A673 (cell line): Measurements from ENCODE around the gene OR10P1. TPM values are rescaled to one million over a fixed set of nuclear protein-coding genes. Genes with fewer than 3 reads are reported as not detected.

Experiments
- BruUV-seq: library from RNA; stranded (reverse); fragments of 400-500 nt; replicated peaks from 2 replicates; lab custom pipeline; 2021; lab: Mats Ljungman, UMichigan
- CTCF ChIA-PET: fragments of 300-600 bp; sonication (Branson Sonifier 250); formaldehyde crosslinking; loops from one replicate; lab custom pipeline; 2022; ENCODE audit warnings: antibody characterized with exemption; lab: Charles Lee
- POLR2A ChIA-PET: fragments of 300-600 bp; sonication (Branson Sonifier 250); formaldehyde crosslinking; loops from one replicate; lab custom pipeline; 2022; ENCODE audit warnings: antibody characterized with exemption; ENCODE audit not compliant: low non-redundant PET; lab: Charles Lee
- DNase-seq: peaks from one replicate; pipeline ENCODE4 v3.0.0-alpha.2; 2015; ENCODE audit warnings: low spot score
- H3K27ac ChIP-seq: fragments of 200-600 bp; sonication (generic); 2 replicates; pipeline ENCODE4 v1.5.1; 2016; ENCODE audit warnings: mixed run types, low read depth, mild to moderate bottlenecking, mixed read lengths, antibody characterized with exemption, low read length; ENCODE audit not compliant: poor library complexity, severe bottlenecking
- H3K27me3 ChIP-seq: fragments of 200-600 bp; sonication (generic); replicated peaks from 2 replicates; pipeline ENCODE4 v1.6.1; 2017; ENCODE audit warnings: mixed run types, low read depth, mild to moderate bottlenecking, mixed read lengths, antibody characterized with exemption, low read length; ENCODE audit not compliant: insufficient read depth, poor library complexity
- H3K36me3 ChIP-seq: fragments of 200-600 bp; sonication (generic); 2 replicates; pipeline ENCODE4 v1.6.1; 2016; ENCODE audit warnings: mixed run types, mild to moderate bottlenecking, mixed read lengths, antibody characterized with exemption, low read length; ENCODE audit not compliant: insufficient read depth, poor library complexity, severe bottlenecking
- H3K4me1 ChIP-seq: fragments of 200-600 bp; sonication (generic); 2 replicates; pipeline ENCODE4 v1.6.1; 2017; ENCODE audit warnings: mixed run types, mild to moderate bottlenecking, mixed read lengths, antibody characterized with exemption, low read length; ENCODE audit not compliant: insufficient read depth, poor library complexity, severe bottlenecking
- H3K4me3 ChIP-seq: fragments of 200-600 bp; sonication (generic); 2 replicates; pipeline ENCODE4 v1.5.1; 2016; ENCODE audit warnings: low read depth, mixed run types, mild to moderate bottlenecking, mixed read lengths, low read length; ENCODE audit not compliant: poor library complexity, severe bottlenecking
- H3K9me3 ChIP-seq: fragments of 200-600 bp; sonication (generic); 2 replicates; pipeline ENCODE4 v1.6.1; 2016; ENCODE audit warnings: mixed run types, low read depth, mild to moderate bottlenecking, mixed read lengths, antibody characterized with exemption, low read length; ENCODE audit not compliant: poor library complexity, severe bottlenecking
- CTCF ChIP-seq: fragments of 300-800, 200-600 bp; sonication (generic); conservative IDR thresholded peaks from 2 replicates; pipeline ENCODE4 v1.5.1; 2017; ENCODE audit warnings: low read depth, mild to moderate bottlenecking, antibody characterized with exemption, low read length, moderate library complexity, mixed read lengths
- EZH2 ChIP-seq: fragments of 200-600 bp; sonication (generic); IDR thresholded peaks from 2 replicates; pipeline ENCODE4 v1.6.1; 2017; ENCODE audit warnings: borderline replicate concordance, low read depth, mild to moderate bottlenecking, mixed read lengths, antibody characterized with exemption, low read length; ENCODE audit not compliant: poor library complexity, severe bottlenecking
- intact Hi-C: fragments of 100-400 bp; cut with micrococcal nuclease; formaldehyde crosslinking; loops from one replicate; pipeline ENCODE4 v1.10.0; 2022; ENCODE audit not compliant: unreplicated experiment
- total RNA-seq: library from RNA; stranded (reverse); gene quantifications from 2 replicates; pipeline ENCODE4 v1.2.3, GENCODE V29; 2021

Gene OR10P1
- total RNA-seq, 1 experiment from 2014 or later = not detected

- Histone ChIP-seq H3K27ac (no peak overlapping the region), H3K4me1 (no peaks in the 10 kb centered on the region), H3K9me3 (no peaks in the 10 kb centered on the region), H3K36me3 (no peaks in the 10 kb centered on the region), H3K4me3 (no peak overlapping the region), H3K27me3 (no peaks in the 10 kb centered on the region)
- no TSS peak for BruUV-seq
- TF ChIP-seq EZH2 = no peak
- TF ChIP-seq CTCF = peak; percentile 63
- POLR2A ChIA-PET = no interaction called here
- DNase-seq = peak; percentile 63
- CTCF ChIA-PET = interaction anchor here (0.6 kb wide), 1 partner anchor 104 kb away, joined by 3 read pairs; no protein-coding TSS in a partner anchor
- intact Hi-C loops = loop anchor here (1.0 to 5.0 kb wide), 2 partner anchors 63 to 78 kb away; partner anchors contain the start of gene RDH5
Measured at GRCh38 chr12:55659486-55660385, 23.0 kb downstream of the OR10P1 start.

- ChIA-PET CTCF (interaction anchor here (0.6 kb wide), 1 partner anchor 78 kb away, joined by 3 read pairs; no protein-coding TSS in a partner anchor), POLR2A (no interaction called here)
- H3K36me3 ChIP-seq = no peaks in the 10 kb centered on the region
- no peaks in the 10 kb centered on the region for H3K4me1 ChIP-seq
- TF ChIP-seq EZH2 (no peak), CTCF (no peak)
- no peaks in the 10 kb centered on the region for H3K27me3 ChIP-seq
- H3K9me3 ChIP-seq = no peaks in the 10 kb centered on the region
- H3K4me3 ChIP-seq = no peak overlapping the region
- intact Hi-C loops = no loop called here
- no peak overlapping the region for H3K27ac ChIP-seq
- no peak for DNase-seq
- no TSS peak for BruUV-seq
Measured at GRCh38 chr12:55663391-55663790, 26.7 kb downstream of the OR10P1 start.

- ChIA-PET POLR2A (no interaction called here), CTCF (no interaction called here)
- Histone ChIP-seq H3K4me3 (no peak overlapping the region), H3K9me3 (no peaks in the 10 kb centered on the region), H3K27me3 (no peaks in the 10 kb centered on the region), H3K4me1 (no peaks in the 10 kb centered on the region), H3K36me3 (no peaks in the 10 kb centered on the region), H3K27ac (no peak overlapping the region)
- no TSS peak for BruUV-seq
- TF ChIP-seq CTCF (no peak), EZH2 (no peak)
- intact Hi-C loops = no loop called here
- no peak for DNase-seq
Measured at GRCh38 chr12:55664826-55665225, 28.1 kb downstream of the OR10P1 start.
